Stimulated activated CD4-positive, alpha-beta T cell treated with anti-CD3 and anti-CD28 coated beads, Interleukin-4, amount 100 ng/mL, for 24 hours (primary cell): ENCODE measurements around the gene C1QTNF6.
"Not testable (repeated sequence)": the region's sequence is repeated elsewhere in the genome, so short reads cannot be mapped to it uniquely, and the experiment has no call there.

Experiments used
- DNase-seq: peaks from one replicate; pipeline ENCODE4 v3.0.0-alpha.2; 2020

The C1QTNF6 gene

DNA sequence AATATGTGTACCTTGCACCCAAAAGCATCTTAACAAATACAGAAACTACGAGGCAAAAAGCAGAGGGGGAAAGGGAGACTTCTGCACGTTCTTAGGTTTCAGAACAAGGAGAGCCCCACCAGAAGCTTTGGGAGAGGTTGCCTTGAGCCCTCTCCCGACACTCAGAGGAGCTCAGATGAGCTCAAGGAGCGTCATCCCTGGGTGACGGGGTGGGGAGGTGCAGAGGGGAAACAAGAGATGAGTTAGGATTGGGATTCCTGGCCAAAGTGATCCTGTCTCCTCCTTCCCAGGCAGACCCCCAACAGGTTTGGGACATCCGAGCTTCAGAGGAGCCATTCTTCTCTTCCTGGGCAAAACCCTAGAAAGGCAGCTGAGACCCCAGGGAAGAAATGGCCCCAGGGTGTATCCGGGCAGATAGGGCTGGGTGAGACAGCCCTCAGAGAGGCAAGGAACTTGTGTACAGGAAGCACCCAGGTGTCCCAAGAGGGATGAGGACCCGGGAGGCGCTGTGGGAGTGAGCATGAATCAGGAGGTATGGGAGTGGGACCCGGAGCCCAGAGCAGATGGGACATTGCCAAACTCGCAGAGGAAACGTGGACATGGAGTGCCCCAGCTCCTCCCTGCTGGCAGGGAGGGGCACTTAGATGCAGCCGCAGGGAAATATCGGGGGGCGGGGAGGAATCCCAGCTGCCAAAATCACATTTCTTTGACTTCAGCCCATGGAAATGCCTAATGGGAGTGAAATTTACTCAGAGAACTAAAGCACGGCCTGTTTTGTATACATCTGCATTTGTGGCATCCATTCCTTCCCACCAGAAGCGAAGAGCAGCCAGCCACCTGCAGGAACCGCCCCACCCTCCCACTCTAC, 12.4 kb downstream of the C1QTNF6 start:
- DNase-seq, result no peak

DNA sequence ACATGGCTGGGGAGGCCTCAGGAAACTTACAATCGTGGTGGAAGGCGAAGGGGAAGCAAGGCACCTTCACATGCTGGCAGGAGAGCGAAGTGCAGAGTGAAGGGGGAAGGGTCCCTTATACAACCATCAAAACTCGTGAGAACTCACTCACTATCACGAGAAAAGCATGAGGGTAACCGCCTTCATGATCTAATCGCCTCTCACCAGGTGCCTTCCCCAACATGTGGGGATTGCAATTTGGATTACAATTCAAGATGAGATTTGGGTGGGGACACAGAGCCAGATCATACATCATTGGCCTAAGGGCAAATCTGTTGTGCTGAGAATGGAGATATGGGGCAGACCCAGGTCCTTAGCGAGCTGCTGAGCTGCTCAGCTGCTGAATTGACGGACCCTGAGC, 13.1 kb downstream of the C1QTNF6 start:
- DNase-seq, result no peak

DNA sequence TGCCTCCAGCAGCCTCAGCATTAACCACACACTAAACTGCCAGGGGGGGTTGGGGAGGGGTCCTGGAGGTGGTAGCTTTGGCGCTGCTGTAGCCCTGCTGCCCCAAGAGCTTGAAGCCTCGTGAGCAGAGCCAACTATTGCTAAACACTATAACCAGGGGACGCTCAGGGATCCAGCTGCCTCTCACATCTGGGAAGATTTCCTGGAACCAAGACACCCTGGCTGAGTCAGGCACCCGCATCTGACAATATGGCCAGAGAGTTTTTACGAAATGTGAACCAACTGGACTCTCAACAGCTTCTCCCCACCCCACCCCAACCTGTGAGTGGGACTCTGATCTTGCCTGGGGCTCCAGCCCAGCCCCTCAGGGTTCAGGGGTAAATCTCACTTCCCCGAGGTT, 14.3 kb downstream of the C1QTNF6 start:
- DNase-seq, result no peak

DNA sequence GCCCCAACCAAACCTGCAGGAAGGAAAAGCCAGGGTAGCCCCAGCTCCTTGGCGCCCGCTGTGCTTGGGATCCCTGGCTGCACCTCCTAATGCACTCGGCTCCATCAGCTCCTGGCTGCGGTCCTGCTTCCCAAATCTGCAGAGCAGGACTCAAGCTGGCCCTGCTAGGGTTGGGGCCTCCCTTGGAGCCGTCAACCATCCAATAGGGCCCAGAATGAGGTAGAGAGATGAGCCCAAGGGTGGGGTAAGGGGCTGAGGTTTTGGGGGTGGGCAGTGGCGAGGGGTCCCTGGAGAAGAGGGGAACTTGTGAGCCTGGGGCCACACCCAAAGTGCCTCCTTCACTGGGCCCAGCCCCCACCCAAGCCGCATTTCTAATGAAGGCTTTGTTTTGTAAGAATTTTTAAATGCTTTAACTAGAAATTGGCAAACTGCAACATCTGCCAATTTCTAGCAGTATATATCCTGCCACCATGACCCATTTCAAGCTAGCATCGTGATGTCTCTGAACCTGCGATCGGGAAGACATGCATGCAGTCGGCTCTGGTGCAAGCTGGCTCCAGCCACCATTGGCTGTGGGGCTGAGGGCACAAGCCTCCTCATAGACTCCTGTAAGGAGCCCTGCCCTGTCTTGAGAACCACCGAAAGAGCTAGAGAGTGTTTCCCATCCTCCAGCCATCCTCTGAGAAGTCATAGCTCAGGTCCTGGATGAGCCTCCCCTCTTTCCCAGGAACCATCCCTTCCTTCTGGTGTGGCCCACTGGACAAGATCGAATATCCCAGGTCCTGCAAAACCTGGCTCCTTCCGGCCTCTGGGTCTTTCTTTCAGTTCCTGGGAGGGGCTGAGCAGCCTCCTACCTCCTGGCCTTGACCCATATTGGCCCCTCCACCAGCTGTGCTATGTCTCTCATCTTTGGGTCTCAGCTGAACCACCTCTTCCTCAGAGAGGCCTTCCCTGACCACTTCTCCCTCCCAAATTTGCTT, 15.5 kb downstream of the C1QTNF6 start:
- no peak for DNase-seq

DNA sequence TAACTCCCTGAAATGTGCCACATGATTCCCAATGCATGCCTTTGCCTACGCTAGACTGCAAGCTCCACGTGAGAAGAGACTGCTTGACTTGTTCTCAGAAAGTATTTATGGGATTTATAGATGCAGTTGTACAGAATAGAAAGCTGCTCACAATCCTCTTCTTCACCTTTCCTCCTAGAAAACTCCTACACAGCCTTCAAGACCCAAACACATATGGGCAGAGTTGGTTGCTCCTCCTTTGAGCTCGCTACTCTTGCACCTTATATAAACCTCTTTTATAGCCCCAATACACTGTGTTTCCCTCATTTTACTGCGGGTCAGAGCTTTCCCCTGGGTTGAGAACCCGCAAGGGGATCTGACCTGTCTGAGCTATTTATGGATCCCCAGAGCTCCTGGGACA, 16.4 kb downstream of the C1QTNF6 start:
- DNase-seq, result no peak

DNA sequence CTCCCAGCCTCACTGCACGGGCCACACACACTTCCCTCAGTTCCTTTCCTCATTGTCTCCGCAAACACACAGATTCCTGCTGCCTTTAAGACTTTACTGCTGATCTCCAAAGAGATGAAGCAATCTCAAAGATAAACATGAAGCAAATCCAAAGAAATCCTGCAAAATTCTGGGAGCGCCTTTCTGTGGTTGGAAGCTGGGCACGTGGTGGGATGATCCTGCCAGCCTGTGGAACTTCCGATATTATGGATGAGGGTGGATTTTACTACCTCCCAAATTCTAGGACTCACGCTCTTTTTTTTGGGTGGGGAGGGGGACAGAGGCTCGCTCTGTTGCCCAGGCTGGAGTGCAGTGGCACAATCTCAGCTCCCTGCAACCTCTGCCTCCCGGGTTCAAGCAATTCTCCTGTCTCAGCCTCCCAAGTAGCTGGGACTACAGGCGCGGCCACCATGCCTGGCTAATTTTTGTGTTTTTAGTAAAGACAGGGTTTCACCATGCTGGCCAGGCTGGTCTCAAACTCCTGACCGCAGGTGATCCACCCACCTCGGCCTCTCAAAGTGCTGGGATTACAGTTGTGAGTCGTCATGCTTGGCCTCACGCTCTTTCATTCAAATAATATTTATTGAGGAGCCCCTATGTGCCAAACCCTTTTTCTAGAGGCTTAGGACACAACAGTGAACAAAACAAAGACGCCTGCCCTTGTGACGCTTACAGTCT, 17.2 kb downstream of the C1QTNF6 start:
- DNase-seq, result not testable (repeated sequence)

DNA sequence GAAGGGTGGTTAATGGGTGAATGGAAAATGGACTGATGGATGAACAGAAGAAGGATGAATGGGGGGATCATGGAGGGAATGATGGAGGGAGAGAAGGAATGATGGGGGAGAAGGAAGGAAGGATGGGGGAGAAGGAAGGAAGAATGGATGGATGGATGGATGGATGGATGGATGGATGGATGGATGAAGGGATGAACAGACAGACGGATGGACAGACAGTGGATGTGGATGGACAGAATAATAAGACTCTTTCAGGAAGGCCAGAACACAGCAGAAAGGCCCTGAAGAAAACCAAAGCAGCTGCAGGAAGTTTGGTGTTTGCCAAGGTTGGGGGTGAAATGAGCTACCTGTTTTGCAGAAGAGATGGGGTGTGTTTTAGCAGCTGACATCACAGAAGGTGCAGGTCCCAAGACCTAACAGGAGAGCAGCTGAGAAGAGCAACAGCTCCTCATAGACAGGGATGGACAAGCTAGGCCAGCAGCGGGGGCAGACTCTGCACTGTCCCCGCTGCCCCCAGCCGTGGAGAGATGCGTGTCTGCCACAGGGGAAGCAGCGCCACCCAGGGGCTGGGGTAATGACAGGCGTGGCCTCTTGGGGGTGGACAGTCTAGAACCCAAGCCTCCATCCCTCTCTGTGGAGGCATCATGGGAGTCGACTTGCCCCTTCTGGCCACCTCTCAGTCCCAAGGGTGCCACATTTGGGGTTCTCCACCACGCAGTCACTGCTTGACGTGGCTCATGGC, 17.9 kb downstream of the C1QTNF6 start:
- no peak for DNase-seq

DNA sequence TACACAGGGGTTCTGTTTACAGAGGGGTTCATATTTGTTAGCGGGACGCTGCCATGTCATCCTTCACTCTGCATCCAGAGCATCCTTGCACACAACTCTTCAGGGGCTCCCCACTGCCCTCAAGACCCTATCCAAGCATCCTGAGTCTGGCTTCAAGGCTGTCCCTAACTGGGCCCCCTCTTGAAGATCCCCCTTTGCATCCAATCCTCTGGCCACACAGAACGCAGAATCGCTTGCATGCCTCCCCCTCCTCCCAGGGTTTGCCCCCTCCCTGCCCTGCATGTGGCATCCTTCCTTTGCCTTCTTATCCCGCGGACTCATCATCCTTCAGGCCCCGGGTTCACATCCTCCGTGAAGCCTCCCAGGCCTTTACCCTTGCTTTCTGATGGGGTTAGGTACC, 18.6 kb downstream of the C1QTNF6 start:
- DNase-seq, result no peak

DNA sequence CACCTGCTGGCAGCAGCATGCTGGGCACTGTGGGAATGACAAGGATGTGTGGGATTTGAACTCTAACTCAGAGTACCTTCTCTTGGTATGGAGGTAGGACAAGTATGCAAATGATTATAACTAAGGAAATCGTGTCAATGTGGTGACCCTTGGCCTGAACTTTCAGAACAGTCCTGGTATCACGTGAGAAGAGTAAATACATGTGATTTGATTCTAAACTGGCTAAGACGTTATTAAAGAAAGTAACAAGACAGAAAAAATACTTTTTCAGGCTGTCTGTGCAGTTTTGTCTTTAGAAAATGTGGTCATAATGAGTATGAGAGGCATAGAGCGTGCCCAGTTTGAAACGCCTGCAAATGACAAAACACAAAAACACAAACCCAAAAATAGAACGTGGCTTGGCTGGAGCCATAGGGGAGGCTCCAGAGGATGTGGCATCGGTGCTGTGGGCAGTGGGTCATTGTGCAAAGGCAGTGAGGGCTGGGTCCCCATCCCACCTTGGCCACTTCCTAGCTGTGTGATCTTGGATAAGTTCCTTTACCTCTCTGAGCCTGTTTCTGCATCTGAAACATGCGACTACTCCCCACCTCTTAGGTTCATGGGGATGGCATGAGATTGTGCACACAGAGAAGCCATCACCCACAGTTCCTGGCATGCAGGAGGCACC, 19.9 kb downstream of the C1QTNF6 start:
- no peak for DNase-seq

DNA sequence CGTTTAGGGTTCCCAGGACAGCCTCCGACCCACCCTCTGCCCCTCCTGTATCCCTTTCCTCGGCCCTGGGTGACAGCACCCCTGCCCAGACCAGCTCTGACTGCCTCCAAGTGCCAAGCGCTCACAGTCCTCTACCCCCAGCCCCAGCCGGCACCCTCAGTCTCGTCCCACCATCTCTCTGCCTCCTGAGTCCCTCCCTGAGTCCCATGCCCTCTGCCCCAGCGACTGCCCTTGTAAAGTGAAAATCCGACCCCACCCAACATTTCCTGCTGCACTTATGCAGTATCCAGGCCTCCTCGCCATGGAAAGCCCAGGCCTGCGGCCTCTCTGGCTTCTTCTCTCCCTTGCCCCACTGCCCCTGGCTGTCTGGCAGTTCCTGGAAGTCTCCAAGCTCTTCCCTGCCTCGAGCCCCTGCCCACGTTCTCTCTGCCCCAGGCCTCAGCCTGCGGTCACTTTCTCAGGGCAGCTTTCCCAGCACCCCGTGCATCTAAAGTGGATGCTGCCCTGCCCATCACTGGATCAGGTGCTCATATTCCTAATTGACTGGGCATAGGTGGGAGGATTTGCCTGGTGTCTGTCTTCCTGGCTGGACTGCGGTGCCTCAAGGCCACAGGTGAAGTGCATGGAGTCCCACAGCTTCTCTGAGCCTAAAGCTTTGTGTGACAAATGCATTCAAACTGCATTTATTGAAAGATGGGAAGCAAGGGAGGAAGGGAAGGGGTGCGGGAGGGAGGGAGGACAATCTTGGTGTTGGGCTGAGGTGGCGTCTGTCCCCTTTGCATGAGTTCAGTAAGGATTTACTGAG, 20.7 kb downstream of the C1QTNF6 start:
- DNase-seq, result no peak

DNA sequence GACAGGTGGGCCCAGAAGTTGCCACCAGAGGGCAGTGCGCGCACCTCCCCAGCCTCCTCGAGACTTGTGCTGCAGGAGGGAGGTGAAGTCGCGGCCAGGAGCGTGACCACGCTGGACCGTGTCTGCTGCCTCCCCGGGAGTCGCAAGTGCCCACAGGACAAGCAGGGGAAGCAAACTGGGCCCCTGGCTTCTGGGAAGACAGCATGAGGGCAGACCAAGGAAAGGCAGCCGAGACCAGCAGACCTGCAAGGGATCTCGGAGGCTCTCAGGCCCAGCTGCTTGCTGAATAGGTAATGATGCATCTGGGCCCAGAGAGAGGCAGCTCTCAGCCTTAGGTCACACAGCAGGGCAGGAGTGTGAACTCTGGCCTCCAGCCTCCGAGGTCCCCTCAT, 21.4 kb downstream of the C1QTNF6 start:
- DNase-seq, result peak; percentile 88

DNA sequence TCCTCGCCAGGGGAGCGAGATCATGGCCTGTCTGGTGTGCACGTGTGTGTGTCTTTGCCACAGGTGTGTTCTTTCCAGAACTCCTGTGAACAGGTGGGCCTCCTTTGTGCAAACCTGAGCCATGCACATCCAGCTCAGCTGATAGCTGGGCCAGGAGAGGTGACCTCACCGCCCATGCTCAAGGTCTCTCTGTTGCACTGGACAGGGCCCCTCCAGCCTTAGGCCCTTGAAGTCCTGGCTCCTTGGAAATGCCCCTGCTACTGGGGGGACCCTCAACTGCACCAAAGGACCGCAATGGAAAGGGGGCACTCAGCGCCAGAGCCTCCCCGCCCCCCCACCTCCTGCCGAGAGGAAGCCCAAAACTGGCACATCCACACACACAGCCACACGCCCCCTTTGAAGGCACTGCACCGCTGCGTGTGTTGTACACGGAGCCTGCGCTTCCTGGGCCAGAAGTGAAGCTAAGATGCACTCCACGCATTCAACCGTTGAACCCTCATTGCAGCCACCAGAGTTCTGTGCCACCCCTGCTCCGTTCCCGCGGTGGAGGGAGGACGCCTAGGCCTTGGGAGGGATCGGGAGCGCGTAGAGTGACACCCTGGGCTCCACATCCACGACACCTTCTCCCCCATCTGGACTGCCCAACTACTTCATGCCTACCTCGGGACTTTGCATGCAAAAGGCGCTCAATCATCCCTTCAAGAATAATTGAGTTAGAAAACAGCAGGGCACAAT, 21.9 kb downstream of the C1QTNF6 start:
- DNase-seq, result no peak

DNA sequence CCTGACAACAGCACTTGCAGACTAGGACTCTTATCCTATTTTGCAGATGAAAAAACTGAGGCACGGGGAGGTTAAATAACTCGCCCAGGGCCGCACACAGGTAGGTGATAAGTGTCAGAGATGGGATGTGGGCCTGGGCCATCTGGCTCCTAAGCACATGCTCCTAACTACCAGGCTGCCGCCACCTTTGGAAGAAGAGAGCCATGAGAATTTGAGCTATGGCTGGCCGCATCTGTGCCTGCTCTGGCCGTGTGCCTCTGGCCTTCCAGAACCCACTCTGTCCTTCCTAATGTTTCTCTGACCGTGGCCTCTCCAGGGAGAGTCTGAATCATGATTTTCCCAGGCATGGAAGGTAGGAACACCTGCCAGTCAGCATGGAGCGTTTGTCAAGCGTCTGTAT, 23.0 kb downstream of the C1QTNF6 start:
- no peak for DNase-seq

DNA sequence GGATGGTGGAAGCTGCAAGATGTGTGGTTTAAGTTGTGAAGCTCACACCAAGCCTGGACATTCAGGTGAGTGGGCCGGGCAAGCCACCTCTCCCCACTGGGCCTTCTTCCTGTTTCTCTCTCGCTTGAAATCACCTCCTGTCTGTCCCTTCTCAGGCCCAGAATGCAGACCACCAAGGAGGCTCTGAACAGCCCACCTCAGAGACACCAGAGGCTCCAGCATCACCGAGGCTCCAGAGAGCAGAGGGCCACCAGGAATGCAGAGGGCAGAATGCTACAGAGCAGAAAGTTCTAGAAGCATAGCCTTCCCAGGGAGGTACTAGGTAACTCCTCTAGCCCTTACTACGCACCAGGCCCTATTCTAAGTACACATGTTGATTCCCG, 23.6 kb downstream of the C1QTNF6 start:
- no peak for DNase-seq

DNA sequence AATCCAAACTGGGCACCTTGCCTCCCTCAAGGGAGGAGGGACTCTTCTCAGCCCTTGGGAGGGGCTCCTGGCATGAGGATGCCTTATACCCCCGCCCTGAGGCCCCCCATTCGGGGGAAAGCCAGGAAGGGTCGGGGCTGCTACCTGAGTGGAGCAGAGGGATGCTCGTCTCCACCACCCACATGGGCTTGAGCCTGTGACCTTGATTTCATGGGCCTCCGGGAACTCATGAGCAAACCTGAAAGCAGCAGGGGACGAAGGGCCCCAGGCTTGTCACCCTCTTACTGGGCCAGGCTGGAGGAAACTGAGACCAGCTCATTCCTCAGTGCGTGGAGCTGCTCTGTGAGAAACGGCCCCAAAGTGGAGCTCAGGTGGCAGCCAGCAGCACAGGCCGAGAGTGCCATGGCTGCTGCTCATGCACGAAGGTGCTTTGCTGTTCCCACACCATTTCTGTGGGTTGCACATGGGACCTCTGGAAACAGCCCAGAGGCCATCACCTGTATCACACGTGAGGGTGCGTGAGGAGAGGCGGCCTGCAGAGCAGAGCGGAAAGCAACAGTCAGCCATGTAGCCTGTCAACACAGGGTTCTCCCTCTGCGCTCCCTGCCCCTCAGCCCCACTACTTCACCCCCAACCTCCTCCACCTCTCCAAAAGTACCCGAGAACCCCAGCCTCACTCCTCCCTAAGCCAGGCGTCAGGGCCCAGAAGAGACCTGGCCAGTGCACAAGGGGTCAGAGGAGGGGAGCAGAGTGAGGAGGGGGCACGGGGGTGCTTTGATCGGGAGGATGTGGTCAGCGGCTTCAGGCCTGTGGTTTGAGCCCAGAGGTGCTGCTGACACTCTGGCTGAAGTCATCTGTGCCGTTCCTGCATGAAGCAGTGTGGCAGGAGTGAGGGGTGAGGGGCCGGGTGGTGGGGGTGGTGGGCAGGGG, 24.2 kb downstream of the C1QTNF6 start:
- peak; percentile 74 for DNase-seq

DNA sequence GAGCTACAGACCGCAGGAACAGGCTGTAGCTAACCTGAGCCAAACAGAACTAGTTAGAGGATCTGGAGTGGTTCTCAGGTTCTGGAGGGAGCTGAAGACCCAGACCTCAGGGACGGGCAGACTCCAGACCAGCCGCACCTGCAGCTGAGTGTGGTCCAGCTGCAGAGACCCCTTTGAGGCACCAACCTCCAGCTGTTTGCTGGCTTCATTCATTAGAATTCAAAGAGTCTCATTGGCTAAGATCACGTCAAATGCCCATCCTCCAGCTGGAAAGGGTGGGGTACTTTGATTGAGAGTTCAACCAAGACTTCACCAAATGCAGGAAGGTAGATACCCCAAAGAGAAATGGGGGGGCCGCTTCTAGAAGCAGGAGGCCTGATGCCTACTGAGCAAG, 25.0 kb downstream of the C1QTNF6 start:
- no peak for DNase-seq

DNA sequence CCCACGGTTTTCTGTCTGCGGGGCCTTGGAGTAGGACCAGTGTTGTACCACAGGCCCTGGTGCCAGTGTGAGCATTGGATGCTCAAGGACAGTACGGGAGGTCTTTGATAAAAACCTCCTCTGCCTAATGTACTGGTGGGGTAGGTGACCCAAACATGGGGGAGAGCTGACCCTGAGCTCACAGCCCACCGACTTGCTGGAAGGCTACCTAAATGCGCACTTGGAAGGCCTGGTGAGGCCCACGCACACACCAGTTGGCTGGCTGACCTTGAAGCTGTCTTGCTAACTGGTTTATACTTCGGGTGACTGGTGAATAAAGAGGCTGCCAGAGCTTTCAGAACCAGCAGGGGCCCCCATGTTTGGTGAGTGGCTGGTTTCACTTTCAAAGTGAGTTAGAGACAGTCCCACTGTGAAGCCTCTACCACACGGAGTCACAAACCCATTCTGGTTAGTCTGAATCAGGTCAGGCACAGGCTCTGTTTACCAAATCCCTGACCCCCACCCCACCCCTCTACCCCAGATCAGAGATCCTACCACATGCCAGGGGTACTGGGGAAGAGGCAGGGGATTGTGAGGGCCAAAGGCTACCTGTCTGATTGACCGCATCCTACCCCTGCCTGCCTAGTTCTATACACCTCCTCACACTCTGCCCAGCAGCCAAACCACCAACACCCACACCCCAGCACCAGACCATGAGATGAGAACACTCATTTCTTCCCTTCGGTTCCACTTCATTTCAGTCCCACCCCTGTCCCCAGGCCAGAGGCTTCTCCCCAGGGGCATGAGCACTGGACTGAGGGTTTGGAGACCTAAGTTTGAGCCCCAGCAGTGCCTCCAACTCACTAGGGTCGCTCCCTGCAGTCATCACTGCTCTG, 25.6 kb downstream of the C1QTNF6 start:
- DNase-seq, result peak; percentile 85

DNA sequence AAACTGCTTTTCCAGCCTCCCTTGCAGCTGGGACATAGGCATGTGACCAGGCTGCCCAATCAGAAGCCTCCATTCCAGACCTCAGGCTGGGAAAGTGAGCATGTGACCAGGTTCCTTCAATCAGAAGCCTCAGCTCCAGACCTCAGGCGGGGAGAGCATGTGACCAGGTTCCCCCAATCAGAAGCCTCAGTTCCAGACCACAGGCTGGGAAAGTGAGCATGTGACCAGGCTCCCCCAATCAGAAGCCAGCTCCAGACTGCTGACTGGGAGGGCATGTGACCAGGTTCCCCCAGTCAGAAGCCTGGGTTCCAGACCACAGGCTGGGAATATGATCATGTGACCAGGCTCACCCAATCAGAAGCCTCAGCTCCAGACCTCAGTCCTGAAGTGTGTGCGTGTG, 26.6 kb downstream of the C1QTNF6 start:
- DNase-seq, result peak; percentile 29
